Panc1 (cell line): ENCODE results near the gene TOE1. TPM values are rescaled to one million over a fixed set of nuclear protein-coding genes. Genes with fewer than 3 reads are reported as not detected.
"Not testable (repeated sequence)": the region's sequence is repeated elsewhere in the genome, so short reads cannot be mapped to it uniquely, and the experiment has no call there.

Experiments
- ATAC-seq: fragments of 200-7000 bp; cut with Tn5 transposase; 2 replicates; pipeline ENCODE4 v1.9.1; 2020; ENCODE audit warnings: mild to moderate bottlenecking, moderate library complexity
- BruUV-seq: library from RNA; stranded (reverse); fragments of 400-500 nt; replicated peaks from 2 replicates; lab custom pipeline; 2021; lab: Mats Ljungman, UMichigan
- CTCF ChIA-PET: fragments of 300-600 bp; sonication (Branson Sonifier 250); formaldehyde crosslinking; loops from one replicate; lab custom pipeline; 2022; ENCODE audit warnings: antibody characterized with exemption; lab: Charles Lee
- POLR2A ChIA-PET: fragments of 300-600 bp; sonication (Branson Sonifier 250); formaldehyde crosslinking; loops from one replicate; lab custom pipeline; 2022; ENCODE audit warnings: antibody characterized with exemption; lab: Charles Lee
- DNase-seq: peaks from one replicate; pipeline ENCODE4 v3.0.0-alpha.2; 2010; ENCODE audit warnings: low read depth, low spot score
- H3K27ac ChIP-seq: 2 replicates; pipeline ENCODE4 v1.5.1; 2011; ENCODE audit warnings: mild to moderate bottlenecking, low read length, inconsistent platforms
- H3K27me3 ChIP-seq: fragments of 200-500 bp; sonication (Bioruptor generic); 2 replicates; pipeline ENCODE4 v1.6.0; 2014; ENCODE audit warnings: low read length, inconsistent platforms; ENCODE audit not compliant: control insufficient read depth, insufficient read depth
- H3K36me3 ChIP-seq: fragments of 200-500 bp; sonication (Bioruptor generic); 2 replicates; pipeline ENCODE4 v1.5.1; 2014; ENCODE audit warnings: inconsistent platforms, mild to moderate bottlenecking, low read length, moderate library complexity; ENCODE audit not compliant: control insufficient read depth, insufficient read depth
- H3K4me1 ChIP-seq: 2 replicates; pipeline ENCODE4 v1.5.1; 2011; ENCODE audit warnings: inconsistent platforms, mild to moderate bottlenecking, low read length, moderate library complexity; ENCODE audit not compliant: control insufficient read depth, insufficient read depth
- H3K4me3 ChIP-seq, 2 experiments: 2 replicates each; pipeline ENCODE4 v1.5.1; 2011 to 2012; ENCODE audit warnings: low read depth in 2 of 2, low read length in 2 of 2, mild to moderate bottlenecking in 2 of 2, inconsistent platforms in 1 of 2, moderate library complexity in 1 of 2
- H3K9me3 ChIP-seq: fragments of 200-500 bp; sonication (Bioruptor generic); 2 replicates; pipeline ENCODE4 v1.5.1; 2014; ENCODE audit warnings: low read depth, mild to moderate bottlenecking, inconsistent platforms, low read length, moderate library complexity; ENCODE audit not compliant: control insufficient read depth, insufficient read depth
- CTCF ChIP-seq: fragments of 450-650 bp; IDR thresholded peaks from 2 replicates; pipeline ENCODE4 v1.5.1; 2017; ENCODE audit warnings: mild to moderate bottlenecking
- REST ChIP-seq, 2 experiments: IDR thresholded peaks; 2 replicates each; pipeline ENCODE4 v1.6.1; 2011 to 2012; ENCODE audit warnings: low read depth in 2 of 2, control low read depth in 1 of 2, low read length in 1 of 2, mild to moderate bottlenecking in 1 of 2, moderate library complexity in 1 of 2; ENCODE audit not compliant: insufficient read depth in 1 of 2
- SIN3A ChIP-seq: IDR thresholded peaks from 2 replicates; pipeline ENCODE4 v1.6.1; 2012; ENCODE audit warnings: low read depth, mild to moderate bottlenecking, low read length, moderate library complexity, borderline replicate concordance; ENCODE audit not compliant: insufficient read depth
- TCF7L2 ChIP-seq: IDR thresholded peaks from 2 replicates; pipeline ENCODE4 v1.6.1; 2011; ENCODE audit warnings: mild to moderate bottlenecking, low read depth, low read length, inconsistent platforms
- in situ Hi-C: cut with HindIII; loops from 2 replicates; pipeline ENCODE4 v1.10.0; 2016; ENCODE audit warnings: low sequenced_read_pairs, low pct_unique_long_range_greater_than_20kb
- intact Hi-C: fragments of 100-400 bp; cut with micrococcal nuclease; formaldehyde crosslinking; loops from one replicate; pipeline ENCODE4 v1.10.0; 2022; ENCODE audit not compliant: unreplicated experiment
- total RNA-seq: library from RNA; stranded (reverse); gene quantifications from one replicate; pipeline ENCODE4 v1.2.1, GENCODE V29; 2021; ENCODE audit not compliant: unreplicated experiment

Gene TOE1
- total RNA-seq, 1 experiment from 2014 or later = 14.3 TPM

GRCh38 chr1:45356186-45356585 is 16.2 kb downstream of the TOE1 start:
- ATAC-seq (no peak), DNase-seq (no peak)
- H3K4me3 ChIP-seq = no peak overlapping the region
- H3K27ac ChIP-seq = no peak overlapping the region
- no peaks in the 10 kb centered on the region for H3K9me3 ChIP-seq
- CTCF ChIA-PET = interaction anchor here (1.4 kb wide), 1 partner anchor 137 kb away, joined by 8 read pairs; no protein-coding TSS in a partner anchor
- POLR2A ChIA-PET = interaction anchor here (0.7 to 2.2 kb wide), 2 partner anchors 8 to 162 kb away, joined by 6 to 7 read pairs; no protein-coding TSS in a partner anchor
- BruUV-seq = no TSS peak
- intact Hi-C loops (no loop called here), in situ Hi-C loops (no loop called here)
- H3K36me3 ChIP-seq = no peaks in the 10 kb centered on the region
- no peaks in the 10 kb centered on the region for H3K27me3 ChIP-seq
- H3K4me1 ChIP-seq = no peaks in the 10 kb centered on the region; the same call in 1 of the 2 replicates
- TF ChIP-seq REST (IDR thresholded peaks at IDR 0.05; ENCODE audit: insufficient read depth in 1 of 2, low read depth in 2 of 2, low read length in 1 of 2) = no peak

- no TSS peak for BruUV-seq
- H3K27me3 ChIP-seq = no peaks in the 10 kb centered on the region
- intact Hi-C loops = loop anchor here (1.0 kb wide), 1 partner anchor 133 kb away; no protein-coding TSS in a partner anchor
- DNase-seq (no peak), ATAC-seq (peak; percentile 74)
- CTCF ChIA-PET = interaction anchor here (1.5 to 4.3 kb wide), 3 partner anchors 47 to 140 kb away, joined by 3 to 32 read pairs (median 5); partner anchors contain the start of genes CCDC163, MMACHC and TESK2
- no peaks in the 10 kb centered on the region for H3K9me3 ChIP-seq
- in situ Hi-C loops = no loop called here
- POLR2A ChIA-PET = no interaction called here
- no peak overlapping the region for H3K4me3 ChIP-seq
- no peak overlapping the region for H3K27ac ChIP-seq
- no peaks in the 10 kb centered on the region; the same call in 1 of the 2 replicates for H3K4me1 ChIP-seq
- TF ChIP-seq SIN3A (no peak), TCF7L2 (no peak), CTCF (peak; percentile 81)
- H3K36me3 ChIP-seq = no peaks in the 10 kb centered on the region
Observed at GRCh38 chr1:45359882-45360513, 20.0 kb downstream of the TOE1 start.

GRCh38 chr1:45360981-45361380 is 21.0 kb downstream of the TOE1 start:
- peak; percentile 76; the same call in 1 of the 2 replicates for ATAC-seq
- in situ Hi-C loops, intact Hi-C loops, DNase-seq, H3K9me3 ChIP-seq, BruUV-seq, H3K27ac ChIP-seq, H3K4me1 ChIP-seq, H3K36me3 ChIP-seq, POLR2A ChIA-PET, H3K4me3 ChIP-seq, H3K27me3 ChIP-seq: not testable (repeated sequence)
- CTCF ChIA-PET = interaction anchor here (2.3 to 4.3 kb wide), 2 partner anchors 131 to 139 kb away, joined by 5 to 32 read pairs; partner anchors contain the start of genes CCDC163, MMACHC and TESK2
